H1 (cell line): Measurements from ENCODE around the gene SPOCK3.

ENCODE experiments used
- EGR1 ChIP-seq: IDR thresholded peaks from 2 replicates; pipeline ENCODE4 v1.6.1; 2011; ENCODE audit warnings: low read depth, low read length, borderline replicate concordance
- EZH2 ChIP-seq: fragments of 200-600 bp; sonication (generic); IDR thresholded peaks from 2 replicates; pipeline ENCODE4 v1.7.1; 2012; ENCODE audit warnings: low read depth, mild to moderate bottlenecking, moderate library complexity, low read length, inconsistent platforms; ENCODE audit not compliant: severe bottlenecking
- GABPA ChIP-seq: IDR thresholded peaks from 2 replicates; pipeline ENCODE4 v1.6.1; 2011; ENCODE audit warnings: mild to moderate bottlenecking, low read length, moderate library complexity, borderline replicate concordance; ENCODE audit not compliant: insufficient read depth
- POLR2A ChIP-seq, 2 experiments: IDR thresholded peaks; 1 replicate in 1 of 2; 2 replicates in 1 of 2; pipeline ENCODE4 v1.6.1; 2011; ENCODE audit warnings: low read depth in 2 of 2, low read length in 2 of 2, mild to moderate bottlenecking in 2 of 2; ENCODE audit errors: control extremely low read depth in 1 of 2
- SP2 ChIP-seq: IDR thresholded peaks from 2 replicates; pipeline ENCODE4 v1.6.1; 2012; ENCODE audit warnings: mild to moderate bottlenecking, low read length, inconsistent platforms
- TCF12 ChIP-seq: IDR thresholded peaks from 2 replicates; pipeline ENCODE4 v1.6.1; 2011; ENCODE audit warnings: low read depth, mild to moderate bottlenecking, low read length
- YY1 ChIP-seq: IDR thresholded peaks from 2 replicates; pipeline ENCODE4 v1.6.1; 2011; ENCODE audit warnings: low read depth, mild to moderate bottlenecking, low read length
- ZNF274 ChIP-seq: IDR thresholded peaks from 2 replicates; pipeline ENCODE4 v1.7.0; 2012; ENCODE audit warnings: low read length, borderline replicate concordance; ENCODE audit errors: extremely low read depth
- TF ChIP-seq, protein P1 (sequence below), 3 experiments: IDR thresholded peaks; 1 replicate in 2 of 3; 2 replicates in 1 of 3; pipeline versions ENCODE4 v1.5.1 to v1.6.1; 2011; ENCODE audit warnings: low read length in 3 of 3, mild to moderate bottlenecking in 3 of 3, inconsistent platforms in 2 of 3, low read depth in 1 of 3, moderate library complexity in 1 of 3; ENCODE audit not compliant: insufficient read depth in 1 of 3; ENCODE audit errors: control extremely low read depth in 1 of 3
- TF ChIP-seq, protein P2 (sequence below): IDR thresholded peaks from 2 replicates; pipeline ENCODE4 v1.6.1; 2011; ENCODE audit warnings: low read length, improper control_type of control experiment

DNA sequence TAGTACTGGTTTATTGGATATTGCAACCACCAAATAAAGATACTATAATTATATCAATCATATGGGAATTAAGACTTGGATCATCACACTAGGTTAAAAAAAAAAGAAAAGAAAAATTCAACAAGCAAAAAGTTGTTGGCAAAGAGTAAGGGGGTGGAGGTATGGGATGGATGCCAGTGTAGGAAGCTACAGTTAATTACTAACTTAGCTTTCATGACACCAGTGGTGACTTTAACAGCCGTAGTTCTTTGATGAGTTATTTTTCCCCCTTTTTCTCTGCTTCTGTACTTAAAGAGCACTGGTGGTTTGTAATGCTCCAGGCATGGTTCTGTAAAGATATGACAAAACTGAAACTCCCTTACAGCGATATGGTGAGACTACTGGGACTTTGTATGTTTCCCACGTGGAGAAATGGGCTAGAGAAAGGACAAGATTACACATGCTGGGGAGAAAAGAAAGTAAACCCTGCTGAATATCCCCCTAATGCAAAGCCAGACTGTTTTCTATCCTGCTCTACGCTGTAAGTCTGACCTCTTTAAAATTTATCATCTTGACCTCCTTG is 210.8 kb downstream of the SPOCK3 start:
- TF ChIP-seq, protein P1, sequence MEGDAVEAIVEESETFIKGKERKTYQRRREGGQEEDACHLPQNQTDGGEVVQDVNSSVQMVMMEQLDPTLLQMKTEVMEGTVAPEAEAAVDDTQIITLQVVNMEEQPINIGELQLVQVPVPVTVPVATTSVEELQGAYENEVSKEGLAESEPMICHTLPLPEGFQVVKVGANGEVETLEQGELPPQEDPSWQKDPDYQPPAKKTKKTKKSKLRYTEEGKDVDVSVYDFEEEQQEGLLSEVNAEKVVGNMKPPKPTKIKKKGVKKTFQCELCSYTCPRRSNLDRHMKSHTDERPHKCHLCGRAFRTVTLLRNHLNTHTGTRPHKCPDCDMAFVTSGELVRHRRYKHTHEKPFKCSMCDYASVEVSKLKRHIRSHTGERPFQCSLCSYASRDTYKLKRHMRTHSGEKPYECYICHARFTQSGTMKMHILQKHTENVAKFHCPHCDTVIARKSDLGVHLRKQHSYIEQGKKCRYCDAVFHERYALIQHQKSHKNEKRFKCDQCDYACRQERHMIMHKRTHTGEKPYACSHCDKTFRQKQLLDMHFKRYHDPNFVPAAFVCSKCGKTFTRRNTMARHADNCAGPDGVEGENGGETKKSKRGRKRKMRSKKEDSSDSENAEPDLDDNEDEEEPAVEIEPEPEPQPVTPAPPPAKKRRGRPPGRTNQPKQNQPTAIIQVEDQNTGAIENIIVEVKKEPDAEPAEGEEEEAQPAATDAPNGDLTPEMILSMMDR (IDR thresholded peaks at IDR 0.05; ENCODE audit: control extremely low read depth in 1 of 3, insufficient read depth in 1 of 3, low read depth in 1 of 3, low read length in 3 of 3) = no peak
- TF ChIP-seq SP2 (no peak), POLR2A (IDR thresholded peaks at IDR 0.05; ENCODE audit: control extremely low read depth in 1 of 2, low read depth in 2 of 2, low read length in 2 of 2) (no peak), ZNF274 (no peak), GABPA (no peak), YY1 (no peak), TCF12 (no peak), EZH2 (no peak), EGR1 (no peak)
- TF ChIP-seq, protein P2, sequence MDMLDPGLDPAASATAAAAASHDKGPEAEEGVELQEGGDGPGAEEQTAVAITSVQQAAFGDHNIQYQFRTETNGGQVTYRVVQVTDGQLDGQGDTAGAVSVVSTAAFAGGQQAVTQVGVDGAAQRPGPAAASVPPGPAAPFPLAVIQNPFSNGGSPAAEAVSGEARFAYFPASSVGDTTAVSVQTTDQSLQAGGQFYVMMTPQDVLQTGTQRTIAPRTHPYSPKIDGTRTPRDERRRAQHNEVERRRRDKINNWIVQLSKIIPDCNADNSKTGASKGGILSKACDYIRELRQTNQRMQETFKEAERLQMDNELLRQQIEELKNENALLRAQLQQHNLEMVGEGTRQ = no peak
